Measurements from ENCODE around the gene OTOA.
"Not testable (repeated sequence)": the region's sequence is repeated elsewhere in the genome, so short reads cannot be mapped to it uniquely, and the experiment has no call there.

DNA sequence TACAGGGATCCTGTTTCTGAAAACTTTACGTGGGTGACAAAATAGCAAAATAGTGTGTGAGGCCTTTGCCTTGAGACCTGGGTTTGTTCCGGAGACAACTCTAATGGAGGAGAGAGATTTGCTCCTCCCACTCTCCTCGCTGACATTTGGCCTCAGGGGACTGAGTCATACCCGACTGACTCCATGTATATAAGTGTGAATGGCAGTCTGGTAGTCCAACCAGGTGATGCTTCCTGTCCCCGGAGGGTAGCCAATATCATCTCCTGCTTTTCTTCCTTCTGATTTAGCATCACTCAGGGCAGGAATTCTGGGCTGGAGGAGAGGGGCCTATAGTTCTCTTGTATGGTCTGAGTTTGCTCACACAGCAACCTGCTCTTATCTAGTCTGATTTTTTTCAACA lies 106.8 kb downstream of the OTOA start:
- TF ChIP-seq, protein P1, sequence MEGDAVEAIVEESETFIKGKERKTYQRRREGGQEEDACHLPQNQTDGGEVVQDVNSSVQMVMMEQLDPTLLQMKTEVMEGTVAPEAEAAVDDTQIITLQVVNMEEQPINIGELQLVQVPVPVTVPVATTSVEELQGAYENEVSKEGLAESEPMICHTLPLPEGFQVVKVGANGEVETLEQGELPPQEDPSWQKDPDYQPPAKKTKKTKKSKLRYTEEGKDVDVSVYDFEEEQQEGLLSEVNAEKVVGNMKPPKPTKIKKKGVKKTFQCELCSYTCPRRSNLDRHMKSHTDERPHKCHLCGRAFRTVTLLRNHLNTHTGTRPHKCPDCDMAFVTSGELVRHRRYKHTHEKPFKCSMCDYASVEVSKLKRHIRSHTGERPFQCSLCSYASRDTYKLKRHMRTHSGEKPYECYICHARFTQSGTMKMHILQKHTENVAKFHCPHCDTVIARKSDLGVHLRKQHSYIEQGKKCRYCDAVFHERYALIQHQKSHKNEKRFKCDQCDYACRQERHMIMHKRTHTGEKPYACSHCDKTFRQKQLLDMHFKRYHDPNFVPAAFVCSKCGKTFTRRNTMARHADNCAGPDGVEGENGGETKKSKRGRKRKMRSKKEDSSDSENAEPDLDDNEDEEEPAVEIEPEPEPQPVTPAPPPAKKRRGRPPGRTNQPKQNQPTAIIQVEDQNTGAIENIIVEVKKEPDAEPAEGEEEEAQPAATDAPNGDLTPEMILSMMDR (CRISPR knock-in tag; IDR thresholded peaks at IDR 0.05): not testable (repeated sequence)
- not testable (repeated sequence) for TF ChIP-seq SRY (CRISPR knock-in tag; IDR thresholded peaks at IDR 0.05); TEF (CRISPR knock-in tag; IDR thresholded peaks at IDR 0.05); PRDM10 (CRISPR knock-in tag; IDR thresholded peaks at IDR 0.05; ENCODE audit: low read depth); ATF6 (CRISPR knock-in tag; conservative IDR thresholded peaks at IDR 0.05); FOXJ3 (CRISPR knock-in tag; IDR thresholded peaks at IDR 0.05; ENCODE audit: borderline replicate concordance); BRD4 (CRISPR knock-in tag; IDR thresholded peaks at IDR 0.05); AFF4 (CRISPR knock-in tag; IDR thresholded peaks at IDR 0.05); MED8 (CRISPR knock-in tag; IDR thresholded peaks at IDR 0.05; ENCODE audit: insufficient replicate concordance); ZNF589 (CRISPR knock-in tag; conservative IDR thresholded peaks at IDR 0.05); AKAP8 (CRISPR knock-in tag; IDR thresholded peaks at IDR 0.05); ZNF432 (CRISPR knock-in tag; IDR thresholded peaks at IDR 0.05; ENCODE audit: borderline replicate concordance); JUN (CRISPR knock-in tag; IDR thresholded peaks at IDR 0.05)
